Smooth muscle cell (in vitro differentiated cells): ENCODE results near the gene CFAP141. TPM values are rescaled to one million over a fixed set of nuclear protein-coding genes. Genes with fewer than 3 reads are reported as not detected.
A peak's percentile ranks its signal among the peaks of the same experiment; 100 is the strongest.
"Not testable (repeated sequence)": the region's sequence is repeated elsewhere in the genome, so short reads cannot be mapped to it uniquely, and the experiment has no call there.

Source experiments
- DNase-seq: peaks from one replicate; lab custom pipeline; 2025; ENCODE audit not compliant: unreplicated experiment; lab: John Stamatoyannopoulos, UW
- H2AFZ ChIP-seq: fragments of 200-600 bp; sonication (generic); 2 replicates; pipeline ENCODE4 v1.6.0; 2016; ENCODE audit warnings: antibody characterized with exemption, low read depth, mild to moderate bottlenecking
- H3F3A ChIP-seq: fragments of 200-600 bp; sonication (generic); 2 replicates; pipeline ENCODE4 v1.6.0; 2017; ENCODE audit warnings: antibody characterized with exemption, low read depth
- H3K27ac ChIP-seq: fragments of 200-600 bp; sonication (generic); 2 replicates; pipeline ENCODE4 v1.5.1; 2016; ENCODE audit warnings: low read depth, mild to moderate bottlenecking
- H3K27me3 ChIP-seq: fragments of 200-600 bp; sonication (generic); 2 replicates; pipeline ENCODE4 v1.6.1; 2016; ENCODE audit warnings: low read depth, mild to moderate bottlenecking
- H3K36me3 ChIP-seq: fragments of 200-600 bp; sonication (generic); 2 replicates; pipeline ENCODE4 v1.5.1; 2016; ENCODE audit warnings: low read depth
- H3K4me1 ChIP-seq: fragments of 200-600 bp; sonication (generic); 2 replicates; pipeline ENCODE4 v1.5.1; 2016; ENCODE audit warnings: low read depth
- H3K4me2 ChIP-seq: fragments of 200-600 bp; sonication (generic); 2 replicates; pipeline ENCODE4 v1.6.0; 2016; ENCODE audit warnings: mild to moderate bottlenecking
- H3K4me3 ChIP-seq: fragments of 200-600 bp; sonication (generic); 2 replicates; pipeline ENCODE4 v1.5.1; 2016; ENCODE audit warnings: mild to moderate bottlenecking
- H3K79me2 ChIP-seq: fragments of 200-600 bp; sonication (generic); 2 replicates; pipeline ENCODE4 v1.6.0; 2016; ENCODE audit warnings: low read depth, mild to moderate bottlenecking
- H3K9ac ChIP-seq: fragments of 200-600 bp; sonication (generic); 2 replicates; pipeline ENCODE4 v1.6.0; 2016; ENCODE audit warnings: low read depth
- H3K9me3 ChIP-seq: fragments of 200-600 bp; sonication (generic); replicated peaks from 2 replicates; pipeline ENCODE4 v1.5.1; 2016; ENCODE audit warnings: low read depth
- H4K20me1 ChIP-seq: fragments of 200-600 bp; sonication (generic); 2 replicates; pipeline ENCODE4 v1.6.0; 2016; ENCODE audit warnings: low read depth
- WGBS: methylation state at CpG from one replicate; pipeline ENCODE4 v1.1.7; 2016; ENCODE audit warnings: low lambda C conversion rate; 5-methylcytosine and 5-hydroxymethylcytosine counted together
- polyA plus RNA-seq: library from polyadenylated mRNA; unstranded; fragments of >200 nt; fragmentation: Nextera tagmentation; extraction: Ambion mirVana; gene quantifications from 2 replicates; pipeline ENCODE4 v1.2.1, GENCODE V29; 2016
- total RNA-seq: library from RNA; depleted of rRNA; stranded (reverse); fragments of >200 nt; gene quantifications from 2 replicates; pipeline ENCODE4 v1.2.3, GENCODE V29; 2014
- TF ChIP-seq, protein P1 (sequence below): fragments of 200-600 bp; sonication (generic); IDR thresholded peaks from 2 replicates; pipeline ENCODE4 v1.5.1; 2017; ENCODE audit warnings: borderline replicate concordance, mild to moderate bottlenecking, antibody characterized with exemption; ENCODE audit not compliant: insufficient read depth, poor library complexity, severe bottlenecking

The CFAP141 gene
- total and polyA plus RNA-seq, 2 experiments from 2014 or later, result not detected

DNA sequence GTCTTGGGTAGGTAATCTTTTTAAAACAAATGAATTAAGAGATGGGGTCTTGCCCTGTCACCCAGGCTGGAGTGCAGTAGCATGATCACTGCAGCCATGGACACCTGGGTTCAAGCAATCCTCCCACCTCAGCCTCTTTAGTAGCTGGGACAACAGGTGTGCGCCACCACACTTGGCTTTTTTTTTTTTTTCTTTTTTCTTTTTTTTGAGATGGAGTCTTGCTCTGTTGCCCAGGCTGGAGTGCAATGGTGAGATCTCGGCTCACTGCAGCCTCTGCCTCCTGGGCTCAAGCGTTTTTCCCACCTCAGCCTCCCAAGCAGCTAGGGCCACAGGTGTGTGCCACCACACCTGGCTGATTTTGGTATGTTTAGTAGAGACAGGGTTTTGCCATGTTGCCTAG, 25.0 kb upstream of the CFAP141 start:
- not testable (repeated sequence) for H3K4me3 ChIP-seq, H3K9me3 ChIP-seq, H2AFZ ChIP-seq, H3K27me3 ChIP-seq, H3K27ac ChIP-seq, DNase-seq, H3F3A ChIP-seq, H3K4me2 ChIP-seq, H3K4me1 ChIP-seq, H3K9ac ChIP-seq
- WGBS, result 100% methylated on average over 3 of the region's 3 CpGs
- Histone ChIP-seq H4K20me1 (peaks cover 97% of the 10 kb centered on the region), H3K36me3 (peaks cover 44% of the 10 kb centered on the region), H3K79me2 (peaks cover 94% of the 10 kb centered on the region)

DNA sequence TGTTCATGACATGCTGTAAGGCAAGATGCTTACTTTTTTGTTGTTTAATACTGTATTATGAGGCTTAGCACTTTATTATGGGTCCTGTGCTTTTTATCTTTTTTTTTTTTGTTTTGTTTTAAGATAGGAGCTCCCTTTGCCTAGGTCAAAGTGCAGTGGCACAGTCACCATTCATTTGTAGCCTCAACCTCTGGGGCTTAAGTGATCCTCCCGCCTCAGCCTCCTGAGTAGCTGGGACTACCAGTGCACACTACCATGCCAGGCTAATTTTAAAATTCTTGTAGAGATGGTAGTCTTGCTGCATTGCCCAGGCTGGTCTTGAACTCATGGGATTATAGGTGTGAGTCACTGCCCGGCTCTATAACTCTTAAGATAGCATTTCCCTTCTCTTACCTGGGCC, 19.2 kb upstream of the CFAP141 start:
- H3K9ac ChIP-seq, result no peak overlapping the region
- H3K36me3 ChIP-seq, result peaks cover 35% of the 10 kb centered on the region
- H4K20me1 ChIP-seq, result peaks cover 87% of the 10 kb centered on the region
- H2AFZ ChIP-seq, result no peak overlapping the region
- no peak overlapping the region for H3K4me3 ChIP-seq
- H3K79me2 ChIP-seq, result peaks cover 93% of the 10 kb centered on the region
- WGBS, result 94% methylated on average over 2 of the region's 2 CpGs
- no peak for DNase-seq
- H3K27me3 ChIP-seq, result no peaks in the 10 kb centered on the region
- H3F3A ChIP-seq, result no peaks in the 10 kb centered on the region
- peaks cover 17% of the 10 kb centered on the region for H3K4me1 ChIP-seq
- TF ChIP-seq, protein P1, sequence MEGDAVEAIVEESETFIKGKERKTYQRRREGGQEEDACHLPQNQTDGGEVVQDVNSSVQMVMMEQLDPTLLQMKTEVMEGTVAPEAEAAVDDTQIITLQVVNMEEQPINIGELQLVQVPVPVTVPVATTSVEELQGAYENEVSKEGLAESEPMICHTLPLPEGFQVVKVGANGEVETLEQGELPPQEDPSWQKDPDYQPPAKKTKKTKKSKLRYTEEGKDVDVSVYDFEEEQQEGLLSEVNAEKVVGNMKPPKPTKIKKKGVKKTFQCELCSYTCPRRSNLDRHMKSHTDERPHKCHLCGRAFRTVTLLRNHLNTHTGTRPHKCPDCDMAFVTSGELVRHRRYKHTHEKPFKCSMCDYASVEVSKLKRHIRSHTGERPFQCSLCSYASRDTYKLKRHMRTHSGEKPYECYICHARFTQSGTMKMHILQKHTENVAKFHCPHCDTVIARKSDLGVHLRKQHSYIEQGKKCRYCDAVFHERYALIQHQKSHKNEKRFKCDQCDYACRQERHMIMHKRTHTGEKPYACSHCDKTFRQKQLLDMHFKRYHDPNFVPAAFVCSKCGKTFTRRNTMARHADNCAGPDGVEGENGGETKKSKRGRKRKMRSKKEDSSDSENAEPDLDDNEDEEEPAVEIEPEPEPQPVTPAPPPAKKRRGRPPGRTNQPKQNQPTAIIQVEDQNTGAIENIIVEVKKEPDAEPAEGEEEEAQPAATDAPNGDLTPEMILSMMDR, result no peak
- H3K27ac ChIP-seq, result peak overlapping the region; percentile 99
- H3K9me3 ChIP-seq, result no peaks in the 10 kb centered on the region
- H3K4me2 ChIP-seq, result no peak overlapping the region

DNA sequence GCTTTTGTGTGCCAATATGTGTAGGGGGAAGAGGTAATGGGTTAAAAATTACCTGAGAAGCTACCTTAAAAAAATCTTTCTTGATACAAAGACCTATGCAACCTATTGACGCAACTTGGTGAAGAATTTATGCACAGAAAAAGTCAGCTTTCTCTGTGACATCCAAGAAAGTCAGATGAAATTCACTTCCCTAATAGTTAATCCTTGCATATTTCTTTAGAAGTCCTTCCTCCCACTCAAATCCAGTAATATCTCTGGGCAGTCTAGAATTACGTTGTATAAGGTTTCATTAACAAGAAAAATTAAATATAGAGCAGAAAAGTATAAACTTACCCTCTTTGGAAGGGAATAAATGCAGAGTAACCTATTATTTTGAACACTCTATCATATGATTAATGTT, 17.5 kb upstream of the CFAP141 start:
- Histone ChIP-seq H3K4me1 (peaks cover 27% of the 10 kb centered on the region), H3F3A (no peaks in the 10 kb centered on the region), H4K20me1 (peaks cover 69% of the 10 kb centered on the region), H2AFZ (no peak overlapping the region), H3K4me2 (peak overlapping the region; percentile 98), H3K27ac (peak overlapping the region; percentile 99), H3K36me3 (peaks cover 23% of the 10 kb centered on the region), H3K79me2 (peaks cover 92% of the 10 kb centered on the region), H3K27me3 (no peaks in the 10 kb centered on the region), H3K9me3 (no peaks in the 10 kb centered on the region), H3K9ac (no peak overlapping the region), H3K4me3 (peak overlapping the region; percentile 95)
- WGBS, result 58% methylated on average over 2 of the region's 2 CpGs
- TF ChIP-seq, protein P1, result no peak
- DNase-seq, result no peak

DNA sequence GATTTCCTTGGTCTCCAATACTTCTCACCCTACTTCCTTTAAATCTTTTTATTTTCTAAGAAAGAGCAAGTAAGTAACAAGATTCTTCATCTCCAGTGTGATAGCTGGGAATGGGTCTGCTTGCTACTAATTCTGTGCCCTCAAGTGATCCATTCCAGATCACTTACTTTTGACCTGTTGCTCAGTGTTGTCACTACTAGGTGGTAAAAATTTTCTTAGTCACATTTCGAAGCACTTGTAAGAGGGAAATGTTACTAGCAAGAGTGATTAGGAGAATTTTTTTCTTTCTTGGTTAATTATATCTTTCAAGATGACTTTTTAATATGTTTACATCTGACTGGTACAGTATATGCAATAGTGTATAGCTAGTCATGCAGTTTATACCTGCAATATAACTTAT, 16.8 kb upstream of the CFAP141 start:
- Histone ChIP-seq H2AFZ (no peak overlapping the region), H3K4me2 (peak overlapping the region; percentile 98), H3F3A (no peaks in the 10 kb centered on the region), H3K9me3 (no peaks in the 10 kb centered on the region), H3K4me1 (peaks cover 28% of the 10 kb centered on the region), H3K27me3 (no peaks in the 10 kb centered on the region), H4K20me1 (peaks cover 62% of the 10 kb centered on the region), H3K36me3 (peaks cover 18% of the 10 kb centered on the region), H3K4me3 (peak overlapping the region; percentile 95), H3K79me2 (peaks cover 92% of the 10 kb centered on the region), H3K27ac (peak overlapping the region; percentile 99), H3K9ac (no peak overlapping the region)
- 76% methylated on average over 1 of the region's 1 CpG for WGBS
- no peak for DNase-seq
- TF ChIP-seq, protein P1, result no peak
